HG02938 (cell line): ENCODE results near the gene MRFAP1L1.
"Not testable (repeated sequence)": the region's sequence is repeated elsewhere in the genome, so short reads cannot be mapped to it uniquely, and the experiment has no call there.

Experiments used
- ATAC-seq: cut with Tn5 transposase; IDR thresholded peaks from one replicate; pipeline ENCODE4 v1.9.1; 2021; ENCODE audit warnings: mild to moderate bottlenecking, moderate library complexity; ENCODE audit not compliant: unreplicated experiment

The MRFAP1L1 gene

DNA sequence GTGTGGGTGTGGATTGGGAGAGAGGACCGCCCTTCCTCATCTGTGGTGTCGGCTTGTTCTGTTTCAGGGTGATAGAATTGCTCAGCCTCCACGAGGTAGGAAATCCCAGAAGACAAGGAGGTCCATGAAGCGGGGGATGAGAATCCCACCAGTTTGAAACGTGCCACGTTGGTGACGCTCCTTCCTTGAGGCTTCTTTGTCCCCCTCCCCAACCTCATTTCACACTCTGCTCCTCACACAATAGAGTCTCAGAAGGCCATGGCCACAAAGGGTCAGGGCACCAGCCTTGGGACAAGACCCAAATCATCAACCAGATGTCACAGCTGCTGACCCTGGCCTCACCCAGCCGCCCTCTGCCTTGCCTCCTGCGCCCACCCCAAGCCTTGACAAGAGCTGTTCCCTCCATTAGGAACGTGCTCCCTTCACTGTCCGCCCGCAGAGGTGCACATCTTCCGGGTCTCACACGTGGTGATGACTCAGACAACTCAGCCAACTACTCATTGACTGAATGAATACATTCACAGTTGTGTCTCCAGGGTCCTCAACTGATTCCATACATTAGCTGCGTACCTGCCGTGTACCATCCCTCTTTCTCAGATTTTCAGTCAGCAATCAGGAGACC, 24.6 kb upstream of the MRFAP1L1 start:
- no peak for ATAC-seq

DNA sequence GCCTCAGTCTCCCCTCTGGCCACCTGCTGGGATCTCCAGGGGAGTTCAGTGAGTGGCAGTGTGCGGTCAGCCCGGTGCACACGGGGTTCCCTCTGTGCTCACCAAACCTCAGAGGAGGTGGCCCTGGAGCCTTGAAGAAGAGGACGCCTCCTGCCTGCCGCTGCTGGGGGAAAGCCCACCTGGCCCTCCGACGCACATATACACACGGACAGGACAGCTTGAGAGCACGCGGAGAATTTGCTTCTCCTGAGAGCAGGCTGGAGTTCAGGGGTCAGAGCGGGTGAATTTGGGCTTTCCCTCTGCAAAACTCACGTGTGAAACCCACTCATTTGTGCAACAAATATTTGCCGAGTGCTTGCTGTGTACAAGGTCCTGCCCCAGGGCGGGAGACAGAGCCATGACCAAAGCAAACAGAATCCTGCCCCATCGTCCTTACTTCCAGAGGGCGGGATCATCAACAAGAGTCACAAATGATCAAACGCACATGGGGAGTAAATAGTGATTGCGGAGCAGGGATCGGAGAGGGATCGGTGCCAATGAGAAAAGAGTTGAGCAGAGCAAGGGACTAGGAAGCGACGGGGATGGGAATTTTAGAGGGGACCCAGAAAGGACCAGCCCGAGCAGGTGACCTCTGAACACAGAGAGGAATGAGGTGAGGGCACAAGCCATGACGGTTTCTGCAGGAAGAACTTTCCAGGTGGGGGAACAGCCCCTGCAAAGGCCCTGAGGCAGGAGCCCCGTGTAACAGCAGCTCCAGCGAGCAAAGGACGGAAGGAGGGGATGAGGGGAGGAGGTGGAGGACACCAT, 23.9 kb upstream of the MRFAP1L1 start:
- no peak for ATAC-seq

DNA sequence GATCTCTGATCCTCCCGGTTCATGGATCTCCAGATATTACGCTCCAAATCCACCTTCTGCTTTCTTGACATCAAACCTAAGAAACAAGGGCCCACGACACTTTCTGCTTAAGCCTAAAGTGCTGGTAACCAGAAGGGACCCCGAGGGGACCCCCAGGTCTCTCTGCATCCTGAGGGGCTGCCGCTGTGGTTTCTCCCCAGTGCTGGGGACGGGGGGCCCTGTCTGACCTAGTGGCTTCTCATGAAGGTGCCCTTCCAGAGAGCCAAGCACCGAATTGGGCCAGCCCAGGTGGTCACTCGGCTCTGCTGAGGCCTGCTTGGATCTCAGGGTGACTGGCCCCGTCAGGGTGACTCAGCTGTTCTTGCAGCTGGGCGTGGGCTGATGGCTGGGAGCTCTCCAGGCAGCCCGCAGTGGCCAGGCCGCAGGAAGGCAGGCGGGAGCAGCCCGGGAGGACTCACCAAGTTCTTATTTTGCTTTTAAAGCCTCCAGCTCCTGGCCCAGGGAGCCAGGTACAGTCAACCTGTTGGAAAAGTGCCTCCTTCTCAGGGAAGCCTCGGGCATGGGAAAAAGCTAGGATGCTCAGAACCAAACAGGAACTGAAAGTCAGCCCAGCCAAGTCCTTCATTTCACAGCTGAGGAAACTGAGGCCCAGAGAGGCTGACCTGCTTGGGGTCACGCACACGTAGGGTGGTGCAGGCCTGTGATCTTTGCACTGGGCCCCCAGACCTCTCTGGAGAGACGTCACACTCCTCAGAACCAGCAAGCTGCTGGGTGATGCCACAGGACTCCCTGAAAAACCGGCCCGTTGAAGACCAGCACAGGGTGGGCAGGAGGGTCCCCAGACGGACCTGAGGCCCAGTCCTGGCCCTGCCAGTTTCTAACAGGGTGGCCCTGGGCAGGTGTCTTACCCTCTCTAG, 23.0 kb upstream of the MRFAP1L1 start:
- ATAC-seq: no peak

DNA sequence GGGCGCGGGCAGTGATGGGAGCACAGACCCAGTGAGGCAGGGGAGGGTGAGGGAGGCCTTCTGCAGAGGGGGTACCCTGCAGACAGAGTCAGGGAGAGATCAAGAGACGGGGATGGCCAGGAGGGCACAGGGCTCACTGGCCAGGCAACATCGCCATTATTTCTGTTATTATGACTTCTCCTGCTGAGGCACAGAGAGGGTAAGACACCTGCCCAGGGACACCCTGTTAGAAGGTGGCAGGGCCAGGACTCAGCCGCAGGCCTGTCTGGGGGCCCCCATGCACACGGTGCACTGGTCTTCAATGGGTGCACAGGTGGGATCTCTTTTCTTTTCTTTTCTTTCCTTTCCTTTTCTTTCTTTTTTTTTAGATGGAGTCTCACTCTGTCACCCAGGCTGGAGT, 22.1 kb upstream of the MRFAP1L1 start:
- no peak for ATAC-seq

DNA sequence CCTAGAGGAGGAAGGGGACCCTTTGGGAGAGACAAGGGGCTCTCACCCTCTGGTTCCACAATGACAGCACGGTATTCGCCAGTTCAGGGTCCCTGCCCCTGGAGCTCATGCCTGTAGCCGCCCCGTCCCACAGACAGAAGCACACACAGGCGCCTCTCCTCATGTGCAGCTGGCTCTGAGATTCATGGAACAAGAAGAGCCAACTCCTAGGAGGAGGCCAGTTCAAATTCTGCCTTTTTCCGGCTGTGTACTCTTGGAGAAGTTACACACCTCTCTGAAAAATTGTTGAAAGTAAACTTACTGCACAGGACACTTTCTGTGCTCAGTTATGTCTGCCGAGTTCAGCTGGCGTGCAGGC, 21.6 kb upstream of the MRFAP1L1 start:
- ATAC-seq: no peak

DNA sequence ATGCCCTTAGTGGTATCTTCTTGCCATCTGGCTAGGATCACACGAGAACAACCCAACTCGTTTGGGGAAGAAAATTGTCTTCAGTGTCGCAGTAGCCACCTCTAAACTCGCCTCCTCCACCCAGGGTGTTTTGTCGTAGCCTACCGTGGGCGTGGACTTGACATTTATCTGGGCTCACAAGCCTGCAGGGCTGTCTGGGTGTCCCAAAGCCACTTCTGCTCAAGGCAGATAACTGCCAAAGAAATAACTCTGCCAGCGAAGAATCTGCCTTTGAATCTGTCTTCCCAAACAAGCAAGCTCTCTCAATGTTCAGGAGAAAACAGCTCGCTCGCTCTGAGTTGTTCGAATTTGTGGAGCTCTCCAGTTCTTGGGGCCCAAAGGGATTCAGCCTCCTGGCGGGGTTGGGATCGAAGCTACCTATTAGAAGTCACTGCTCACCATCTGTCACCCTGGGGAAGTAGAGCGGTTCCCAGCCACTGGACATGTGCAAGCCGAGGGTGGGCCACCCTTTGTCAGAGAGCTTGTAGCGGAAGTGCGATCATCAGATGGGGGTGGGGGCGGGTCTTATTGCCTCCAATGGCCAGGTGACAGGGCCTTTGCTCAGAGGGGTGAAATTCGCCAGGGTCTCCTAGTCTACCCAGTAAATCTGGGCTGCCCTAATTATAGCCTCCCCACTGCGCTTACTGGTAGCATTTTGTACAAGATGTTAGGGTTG, 21.1 kb upstream of the MRFAP1L1 start:
- ATAC-seq: no peak

DNA sequence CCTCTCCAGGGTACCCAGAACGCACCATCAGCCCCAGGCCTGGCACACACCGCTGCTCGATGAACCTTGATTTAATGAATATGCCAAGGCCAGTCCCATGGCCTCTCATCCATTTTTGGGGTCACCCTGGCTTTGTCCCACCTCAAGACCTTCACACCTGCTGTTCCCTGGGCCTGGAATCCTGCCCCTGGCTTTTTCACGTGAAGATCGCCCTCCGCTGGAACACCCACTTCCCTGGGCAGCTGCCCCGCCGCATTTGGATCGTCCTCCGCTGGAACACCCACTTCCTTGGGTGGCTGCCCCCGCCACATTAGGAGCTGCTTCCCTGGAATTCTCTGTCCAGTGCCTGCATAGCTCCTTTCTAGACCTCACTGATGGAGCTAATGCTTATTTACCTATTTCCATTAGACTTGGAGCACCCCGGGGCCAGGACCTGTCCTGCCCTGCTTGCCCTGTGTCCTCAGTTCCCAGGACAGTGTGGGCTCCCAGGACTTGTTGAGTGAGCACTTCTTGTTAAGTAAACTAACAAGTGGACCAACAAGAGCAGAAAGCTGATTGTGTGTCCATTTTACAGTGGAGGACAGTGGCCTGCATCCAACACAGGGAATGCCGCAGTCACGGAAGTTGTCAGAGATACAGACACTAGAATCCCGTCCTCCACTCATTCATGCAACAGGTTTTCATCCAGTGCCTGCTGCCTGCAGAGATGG, 18.8 kb upstream of the MRFAP1L1 start:
- no peak for ATAC-seq

DNA sequence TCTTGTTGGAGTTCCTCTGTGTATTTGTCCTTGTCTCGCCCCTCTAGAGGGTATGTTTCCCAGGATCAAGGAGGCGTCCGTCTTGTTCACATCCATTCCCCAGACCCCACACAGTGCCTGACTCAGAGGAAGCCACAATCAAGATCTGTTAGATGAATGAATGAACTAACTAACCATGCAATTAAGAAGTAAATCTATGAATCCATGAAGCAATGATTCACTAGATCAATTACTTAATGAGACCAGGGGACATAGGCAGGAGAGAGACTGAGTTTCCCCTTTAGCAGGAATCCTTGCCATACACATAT, 18.2 kb upstream of the MRFAP1L1 start:
- ATAC-seq: no peak

DNA sequence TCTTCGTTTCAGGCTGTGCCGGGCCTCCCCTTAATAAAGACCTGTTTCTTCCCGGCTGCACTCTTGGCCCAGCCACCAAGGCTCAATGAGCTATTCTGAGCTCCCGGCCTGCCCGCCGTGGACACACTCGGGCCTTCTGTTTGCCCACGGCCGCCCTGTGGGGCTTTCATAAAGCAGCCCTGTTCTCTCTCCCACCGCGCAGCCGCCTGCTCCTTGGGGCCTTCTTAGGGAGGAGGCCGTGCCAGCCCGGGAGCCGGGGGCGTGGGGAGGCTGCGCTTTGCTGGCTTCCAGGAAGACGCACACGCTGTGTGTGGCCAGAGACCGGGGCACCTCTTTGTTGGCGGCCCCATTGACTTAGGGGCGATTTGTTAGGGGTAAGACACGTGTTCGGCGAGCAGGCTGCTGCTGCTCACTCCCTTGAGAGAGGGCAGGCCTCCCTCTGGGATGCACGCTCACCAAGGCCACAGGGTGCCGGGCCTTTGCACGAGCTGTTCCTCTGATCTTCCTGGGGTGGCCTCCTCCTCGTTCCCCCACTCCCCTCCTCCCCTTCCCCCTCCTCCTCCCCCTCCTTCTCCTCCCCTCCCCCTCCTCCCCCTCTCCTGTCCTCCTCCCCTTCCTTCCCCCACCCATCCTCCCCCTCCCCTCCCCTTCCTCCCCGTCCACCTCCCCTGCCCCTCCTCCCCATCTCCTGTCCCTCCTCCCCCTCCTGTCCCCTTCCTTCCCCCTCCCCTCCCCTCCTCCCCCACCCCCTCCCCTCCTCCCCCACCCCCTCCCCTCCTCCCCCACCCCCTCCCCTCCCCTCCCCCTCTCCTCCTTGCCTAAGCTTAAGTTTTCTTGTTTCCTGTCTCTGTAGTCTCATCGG, 17.6 kb upstream of the MRFAP1L1 start:
- ATAC-seq: no peak

DNA sequence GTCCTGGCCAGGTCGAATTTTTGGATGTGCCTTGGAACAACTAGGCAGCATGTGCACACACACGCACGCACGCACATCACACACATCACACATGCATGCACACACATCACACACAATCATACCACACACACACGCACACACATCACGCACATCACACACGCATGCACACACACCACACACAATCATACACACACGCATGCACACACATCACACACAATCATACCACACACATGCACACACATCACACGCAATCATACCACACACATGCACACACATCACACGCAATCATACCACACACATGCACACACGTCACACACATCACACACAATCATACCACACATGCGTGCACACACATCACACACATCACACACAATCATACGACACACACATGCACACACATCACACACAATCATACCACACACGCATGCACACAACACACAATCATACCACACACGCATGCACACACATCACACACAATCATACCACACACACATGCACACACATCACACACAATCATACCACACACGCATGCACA, 15.8 kb upstream of the MRFAP1L1 start:
- not testable (repeated sequence) for ATAC-seq

DNA sequence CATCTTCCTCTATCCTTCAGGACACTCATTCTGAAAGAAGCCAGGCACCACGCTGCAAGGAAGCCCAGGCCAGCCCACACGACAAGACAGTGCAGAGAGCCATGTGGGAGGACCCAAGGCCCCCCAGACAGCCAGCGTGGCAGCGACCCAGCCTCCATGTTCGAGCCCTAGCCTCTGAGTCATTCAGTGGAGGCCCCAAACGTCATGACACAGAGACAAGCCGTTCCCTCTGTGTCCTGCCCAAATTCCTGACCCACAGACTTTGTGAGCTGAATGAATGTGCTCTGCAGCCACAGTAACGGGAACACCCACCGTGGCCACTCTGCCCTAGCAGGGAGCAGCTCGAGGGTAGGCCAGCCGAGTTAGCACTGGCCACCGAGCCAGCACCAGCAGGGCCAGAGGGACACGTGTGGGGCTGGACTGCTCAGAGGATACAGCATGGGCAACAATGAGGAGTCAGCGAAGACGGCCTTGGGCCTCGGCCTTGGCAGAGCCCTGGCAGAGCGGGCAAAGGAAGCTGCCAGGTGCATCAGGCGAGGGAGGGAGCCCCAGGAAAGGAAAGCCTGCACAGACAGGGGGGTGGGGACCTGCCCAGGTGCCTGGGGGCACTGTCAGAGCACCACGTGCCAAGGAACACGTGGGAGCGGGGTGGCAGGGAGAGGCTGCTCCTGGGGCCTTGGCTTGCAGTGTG, 14.9 kb upstream of the MRFAP1L1 start:
- ATAC-seq: no peak

DNA sequence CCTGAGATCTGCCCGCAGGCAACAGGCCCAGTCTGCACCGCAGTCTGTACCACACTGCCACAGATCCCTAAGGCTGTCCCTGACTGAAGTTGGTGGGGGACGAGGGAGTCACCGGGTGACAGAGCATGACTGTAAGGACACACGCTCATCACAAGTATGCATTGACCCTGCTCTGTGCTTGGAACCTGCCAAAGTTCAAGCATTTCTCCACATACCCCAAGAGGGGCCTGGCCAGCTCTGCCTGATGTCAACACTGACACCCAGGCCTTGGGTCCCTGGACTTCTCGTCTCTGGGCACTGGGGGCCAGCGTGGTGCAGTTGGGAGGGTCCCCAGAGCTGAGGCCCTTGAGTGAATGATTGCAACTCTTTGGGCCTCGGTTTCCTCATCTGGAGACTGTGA, 14.2 kb upstream of the MRFAP1L1 start:
- ATAC-seq: no peak

DNA sequence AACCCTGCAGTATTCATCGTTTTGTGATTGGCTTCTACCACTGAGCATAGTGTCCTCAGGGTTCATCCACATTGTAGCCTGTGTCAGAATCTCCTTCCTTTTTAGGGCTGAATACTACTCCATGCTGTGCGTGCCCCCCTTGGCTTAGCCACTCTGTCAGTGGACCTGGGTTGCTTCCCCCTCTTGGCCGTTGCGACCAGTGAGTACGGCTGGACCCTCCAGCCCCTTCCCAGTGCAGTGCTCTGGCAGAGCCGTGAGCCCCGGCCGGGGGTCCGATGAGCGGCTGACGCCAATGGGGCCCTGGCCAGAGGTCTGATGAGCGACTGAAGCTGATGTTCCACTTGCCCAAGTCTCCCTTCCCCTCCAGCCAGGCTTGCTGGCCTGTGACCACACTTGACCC, 13.2 kb upstream of the MRFAP1L1 start:
- ATAC-seq: no peak

DNA sequence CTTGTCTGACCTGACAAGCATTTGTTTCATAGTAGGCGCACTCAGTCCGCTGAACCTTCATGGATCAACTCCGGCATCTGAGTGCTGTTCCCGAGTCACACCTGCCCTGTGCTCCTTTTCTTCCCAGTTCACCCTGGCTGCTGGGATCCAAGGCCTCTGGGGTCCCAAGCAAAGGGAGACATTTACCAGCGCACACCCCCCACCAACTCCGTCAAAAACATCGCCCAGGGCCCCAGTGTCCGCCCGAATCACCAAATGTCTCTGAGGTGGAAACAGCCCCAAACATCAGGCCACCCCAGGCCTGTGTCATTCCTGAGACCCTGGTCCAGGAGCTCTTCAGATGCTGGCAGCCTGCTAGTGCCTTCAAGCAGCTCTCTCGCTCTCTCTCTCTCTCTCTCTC, 11.5 kb upstream of the MRFAP1L1 start:
- no peak for ATAC-seq

DNA sequence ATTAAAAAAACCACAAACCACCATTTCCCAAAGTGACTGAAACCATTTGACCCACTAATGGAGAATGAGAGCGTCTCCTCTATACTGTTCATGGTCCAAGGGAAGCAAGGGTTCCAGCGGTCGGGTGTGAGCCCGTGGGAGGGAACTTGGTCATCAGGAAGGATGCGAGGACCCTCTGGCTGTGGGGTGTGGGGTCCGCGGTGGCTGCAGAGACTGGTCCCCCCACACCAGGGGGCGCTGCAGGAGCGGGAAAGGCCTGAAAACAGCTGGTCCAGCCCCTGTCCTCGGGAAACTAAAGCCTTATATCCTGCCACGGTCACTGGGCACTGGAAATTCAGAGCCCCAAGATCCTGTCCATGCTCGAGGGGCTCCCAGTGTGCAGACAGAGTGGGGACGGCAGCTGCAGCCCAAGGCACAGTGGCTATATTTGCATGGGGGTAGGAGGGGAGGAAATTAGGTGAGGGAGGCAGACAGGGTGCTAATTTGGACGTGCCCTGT, 10.6 kb upstream of the MRFAP1L1 start:
- no peak for ATAC-seq

DNA sequence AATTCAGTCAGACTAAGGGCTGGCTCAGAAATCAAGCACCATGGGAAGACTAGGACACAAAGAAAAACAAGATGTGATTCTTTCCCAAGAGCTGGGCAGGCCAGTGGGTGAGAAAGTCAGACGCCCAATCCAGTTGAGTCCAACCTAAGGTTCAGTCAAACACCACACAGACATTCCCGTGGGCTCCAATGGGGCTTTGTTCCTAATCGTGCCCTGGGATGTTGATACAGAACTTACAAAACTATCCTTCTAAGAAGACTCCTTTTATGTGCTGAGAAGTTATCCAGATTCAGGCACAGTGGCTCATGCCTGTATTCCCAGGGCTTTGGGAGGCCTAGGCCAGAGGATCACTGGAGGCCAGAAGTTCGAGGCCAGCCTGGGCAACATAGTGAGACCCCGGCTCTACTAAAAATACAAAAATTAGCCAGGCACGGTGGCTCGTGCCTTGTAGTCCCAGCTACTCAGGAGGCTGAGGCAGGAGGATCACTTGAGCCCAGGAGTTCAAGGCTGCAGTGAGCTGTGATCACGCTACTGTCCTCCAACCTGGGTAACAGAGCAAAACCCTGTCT, 10.0 kb upstream of the MRFAP1L1 start:
- ATAC-seq: no peak

DNA sequence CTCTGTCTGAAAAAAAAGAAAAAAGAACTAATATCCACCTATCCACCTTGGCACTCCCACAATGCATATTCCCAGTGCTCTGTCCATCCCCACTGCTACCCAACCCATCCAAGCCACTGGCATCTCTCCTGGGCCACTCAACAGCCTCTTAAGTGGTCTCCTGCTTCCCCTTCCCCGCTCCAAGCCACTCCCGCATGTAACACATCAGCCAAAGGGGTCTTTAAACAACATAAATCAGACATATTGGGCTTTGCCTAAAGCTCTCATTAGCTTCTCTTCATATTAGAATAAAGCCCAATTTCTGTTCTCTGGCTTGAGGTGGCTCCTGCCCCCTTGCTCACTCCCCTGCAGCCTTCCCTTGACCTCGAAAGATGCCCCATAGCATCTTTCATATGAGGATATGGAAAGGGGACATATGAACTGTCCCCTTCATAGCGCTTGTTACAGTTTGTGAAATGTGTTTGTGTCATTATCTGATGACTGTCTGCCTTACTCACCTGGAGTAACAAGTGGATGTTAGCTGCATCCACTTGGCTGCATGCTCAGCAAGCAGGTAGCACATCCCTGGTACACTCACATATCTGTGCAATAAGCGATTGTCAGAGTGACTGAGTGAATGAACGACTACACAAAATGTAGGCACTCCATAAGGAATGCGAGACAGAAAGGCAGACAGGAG, 9.4 kb upstream of the MRFAP1L1 start:
- no peak for ATAC-seq
